Measurements from ENCODE around the gene ARVCF. TPM values are rescaled to one million over a fixed set of nuclear protein-coding genes. Genes with fewer than 3 reads are reported as not detected.
A peak's percentile ranks its signal among the peaks of the same experiment; 100 is the strongest.

ARVCF gene
- total and polyA plus RNA-seq, 9 of the 15 experiments (the other 6 are each of a cell fraction or from before 2014, with no cell fraction given): 0.03 to 97.4 (median 15.6) TPM

GRCh38 chr22:19986410-19987341, 29.9 kb downstream of the ARVCF start (continued):
- TF ChIP-seq, protein P1, sequence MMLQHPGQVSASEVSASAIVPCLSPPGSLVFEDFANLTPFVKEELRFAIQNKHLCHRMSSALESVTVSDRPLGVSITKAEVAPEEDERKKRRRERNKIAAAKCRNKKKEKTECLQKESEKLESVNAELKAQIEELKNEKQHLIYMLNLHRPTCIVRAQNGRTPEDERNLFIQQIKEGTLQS (IDR thresholded peaks at IDR 0.05): no peak
- TF ChIP-seq, protein P1 (CRISPR knock-in tag; conservative IDR thresholded peaks at IDR 0.05): no peak
- TF ChIP-seq PTRF (tag; IDR thresholded peaks at IDR 0.05) (no peak), ZEB2 (IDR thresholded peaks at IDR 0.05) (peak; percentile 41; the same call in 1 of the 2 replicates), ZBTB17 (CRISPR knock-in tag; IDR thresholded peaks at IDR 0.05) (peak; percentile 75), CREBBP (IDR thresholded peaks at IDR 0.05; ENCODE audit: low read depth, low read length) (no peak), CXXC5 (CRISPR knock-in tag; IDR thresholded peaks at IDR 0.05) (peak; percentile 92), ZNF77 (CRISPR knock-in tag; IDR thresholded peaks at IDR 0.05) (no peak; the same call in 1 of the 2 replicates), FUS (optimal IDR thresholded peaks at IDR 0.05; ENCODE audit: low read depth, low read length) (no peak), E2F5 (CRISPR knock-in tag; IDR thresholded peaks at IDR 0.05) (no peak), RFX7 (CRISPR knock-in tag; IDR thresholded peaks at IDR 0.05) (no peak; the same call in 1 of the 2 replicates), GABPA (tag; conservative IDR thresholded peaks at IDR 0.05; ENCODE audit: low read depth) (no peak), TRIM25 (IDR thresholded peaks at IDR 0.05; ENCODE audit: borderline replicate concordance) (no peak), CHCHD3 (CRISPR knock-in tag; IDR thresholded peaks at IDR 0.05) (no peak), NR0B1 (IDR thresholded peaks at IDR 0.05; ENCODE audit: partially characterized antibody) (no peak), BRCA1 (IDR thresholded peaks at IDR 0.05) (no peak), BRCA1 (CRISPR knock-in tag; IDR thresholded peaks at IDR 0.05) (no peak), HDAC2 (IDR thresholded peaks at IDR 0.05) (no peak), ZNF717 (CRISPR knock-in tag; IDR thresholded peaks at IDR 0.05) (no peak), PPARD (CRISPR knock-in tag; IDR thresholded peaks at IDR 0.05) (no peak), ZNF583 (CRISPR knock-in tag; IDR thresholded peaks at IDR 0.05) (peak; percentile 81; the same call in 1 of the 2 replicates)

Measured in K562 (cell line).